K562 (cell line): ENCODE measurements around the gene ANKS1A. TPM values are rescaled to one million over a fixed set of nuclear protein-coding genes. Genes with fewer than 3 reads are reported as not detected.

Source experiments
- ATAC-seq: fragments of 200-7000 bp; cut with Tn5 transposase; 3 replicates; pipeline ENCODE4 v1.9.1; 2020; ENCODE audit warnings: moderate library complexity
- BruUV-seq: library from RNA; stranded (reverse); fragments of 400-500 nt; replicated peaks from 2 replicates; lab custom pipeline; 2021; lab: Mats Ljungman, UMichigan
- CTCF ChIA-PET: fragments of 300-600 bp; formaldehyde crosslinking; extraction: SDS; loops from one replicate; lab custom pipeline; 2021; ENCODE audit warnings: low intra/inter-chr PET ratio; lab: Yijun Ruan, JAX
- POLR2A ChIA-PET: fragments of 300-600, 350-650 bp; sonication (Branson Sonifier 250); formaldehyde crosslinking; extraction: SDS; loops from one replicate; lab custom pipeline; 2021; ENCODE audit warnings: antibody characterized with exemption, inconsistent platforms; lab: Yijun Ruan, JAX
- DNase-seq, 4 experiments: peaks; one replicate each; pipeline versions ENCODE4 v3.0.0 to v3.0.0-alpha.2; 2011 to 2018; ENCODE audit warnings: low spot score in 3 of 4, mixed read lengths in 3 of 4; ENCODE audit errors: extremely low read depth in 1 of 4
- FAIRE-seq: peaks from 2 replicates; lab custom pipeline; 2011; peaks lifted over from hg19 to GRCh38; lab: Jason Lieb, UNC
- H2AFZ ChIP-seq: 2 replicates; pipeline ENCODE4 v1.6.0; 2011; ENCODE audit warnings: low read depth, low read length, control low read depth, inconsistent platforms
- H3K27ac ChIP-seq: fragments of 200-600 bp; 3 replicates; pipeline ENCODE4 v1.8.0; 2011; ENCODE audit warnings: low read depth, mild to moderate bottlenecking, control low read depth, inconsistent platforms, low read length, moderate library complexity, mixed read lengths; ENCODE audit errors: extremely low read depth
- H3K27me3 ChIP-seq, 2 experiments: fragments of 300-600 bp in 1 of 2; 2 replicates in 1 of 2; 3 replicates in 1 of 2; pipeline versions ENCODE4 v1.6.0 to v1.8.0; 2011; ENCODE audit warnings: inconsistent platforms in 2 of 2, low read length in 2 of 2, mild to moderate bottlenecking in 1 of 2, mixed read lengths in 1 of 2, moderate library complexity in 1 of 2; ENCODE audit not compliant: control insufficient read depth in 2 of 2, insufficient read depth in 2 of 2
- H3K36me3 ChIP-seq: fragments of 300-600 bp; 3 replicates; pipeline ENCODE4 v1.8.0; 2011; ENCODE audit warnings: mild to moderate bottlenecking, low read length, inconsistent platforms; ENCODE audit not compliant: control insufficient read depth, insufficient read depth
- H3K4me1 ChIP-seq, 2 experiments: fragments of 200-600 bp in 1 of 2; replicated peaks in 1 of 2; 2 replicates in 1 of 2; 3 replicates in 1 of 2; pipeline versions ENCODE4 v1.5.1 to v1.8.0; 2011; ENCODE audit warnings: inconsistent platforms in 2 of 2, low read length in 2 of 2, mild to moderate bottlenecking in 1 of 2, mixed read lengths in 1 of 2, moderate library complexity in 1 of 2; ENCODE audit not compliant: control insufficient read depth in 2 of 2, insufficient read depth in 2 of 2
- H3K4me2 ChIP-seq: 2 replicates; pipeline ENCODE4 v1.6.1; 2011; ENCODE audit warnings: low read length, control low read depth, inconsistent platforms, mixed read lengths; ENCODE audit not compliant: insufficient read depth
- H3K4me3 ChIP-seq: fragments of 200-600 bp; sonication (generic), shearing (Covaris generic); 2 replicates; pipeline ENCODE4 v1.5.1; 2016; ENCODE audit warnings: control low read depth, inconsistent platforms
- H3K79me2 ChIP-seq: fragments of 200-600 bp; 3 replicates; pipeline ENCODE4 v1.8.0; 2011; ENCODE audit warnings: low read length, inconsistent platforms; ENCODE audit not compliant: control insufficient read depth, insufficient read depth
- H3K9ac ChIP-seq, 2 experiments: 2 replicates each; pipeline versions ENCODE4 v1.6.0 to v1.6.1; 2011; ENCODE audit warnings: low read depth in 2 of 2, low read length in 2 of 2, control low read depth in 1 of 2, inconsistent platforms in 1 of 2, mild to moderate bottlenecking in 1 of 2, mixed read lengths in 1 of 2; ENCODE audit not compliant: insufficient read depth in 1 of 2
- H3K9me1 ChIP-seq: one replicate; pipeline ENCODE4 v1.6.0; 2011; ENCODE audit warnings: inconsistent platforms, mild to moderate bottlenecking, low read length, moderate library complexity; ENCODE audit not compliant: control insufficient read depth, insufficient read depth
- H3K9me3 ChIP-seq: replicated peaks from 2 replicates; pipeline ENCODE4 v1.5.1; 2011; ENCODE audit warnings: low read depth, low read length, inconsistent platforms; ENCODE audit not compliant: control insufficient read depth, insufficient read depth
- H4K20me1 ChIP-seq: replicated peaks from 2 replicates; pipeline ENCODE4 v1.6.1; 2011; ENCODE audit warnings: low read length, inconsistent platforms, mixed read lengths; ENCODE audit not compliant: control insufficient read depth, insufficient read depth
- C11orf30 ChIP-seq: fragments of 450-650 bp; IDR thresholded peaks from 2 replicates; pipeline ENCODE4 v1.6.1; 2016; ENCODE audit warnings: low read depth, mild to moderate bottlenecking
- EWSR1 ChIP-seq: fragments of 450-650 bp; IDR thresholded peaks from 2 replicates; pipeline ENCODE4 v1.6.1; 2018; ENCODE audit warnings: borderline replicate concordance, mild to moderate bottlenecking, low read depth, moderate library complexity; ENCODE audit not compliant: partially characterized antibody
- FOXK1 ChIP-seq: sonication (generic); formaldehyde crosslinking; IDR thresholded peaks from 2 replicates; pipeline ENCODE4 v1.8.0; 2022; ENCODE audit warnings: missing genetic modification reagents, mild to moderate bottlenecking, borderline replicate concordance
- GABPB2 ChIP-seq: fragments of 250-450 bp; sonication (Bioruptor Pico); conservative IDR thresholded peaks from 2 replicates; pipeline ENCODE4 v1.5.1; 2021; ENCODE audit warnings: mild to moderate bottlenecking
- MYNN ChIP-seq, 2 experiments: sonication (generic); formaldehyde crosslinking in 1 of 2; IDR thresholded peaks; 2 replicates each; pipeline versions ENCODE4 v1.5.0 to v1.6.1; 2016 to 2020; ENCODE audit warnings: antibody characterized with exemption in 1 of 2, missing genetic modification reagents in 1 of 2
- SMC3 ChIP-seq: conservative IDR thresholded peaks from 2 replicates; pipeline ENCODE4 v1.6.1; 2011; ENCODE audit warnings: low read depth, low read length, improper control_type of control experiment; ENCODE audit not compliant: insufficient read depth
- ZNF316 ChIP-seq: fragments of 450-650 bp; IDR thresholded peaks from 2 replicates; pipeline ENCODE4 v1.6.1; 2016
- ZNF436 ChIP-seq: fragments of 250-450, 450-650 bp; sonication (Bioruptor Pico); formaldehyde crosslinking; IDR thresholded peaks from 2 replicates; pipeline ENCODE4 v1.7.0; 2020; ENCODE audit warnings: mild to moderate bottlenecking
- WGBS: fragments of 100-300 bp; shearing (Covaris generic); methylation state at CpG from one replicate; pipeline ENCODE4 v1.1.6; 2016; ENCODE audit warnings: low coverage, mixed read lengths; ENCODE audit not compliant: insufficient coverage; ENCODE audit errors: missing lambda C conversion rate; 5-methylcytosine and 5-hydroxymethylcytosine counted together
- in situ Hi-C: fragments of 300-500 bp; cut with MboI; formaldehyde crosslinking; loops from 4 replicates; pipeline ENCODE4 v1.15.0; 2018; ENCODE audit warnings: inconsistent platforms, mixed read lengths
- intact Hi-C: fragments of 100-400 bp; cut with micrococcal nuclease; formaldehyde crosslinking; loops from 2 replicates; pipeline ENCODE4 v1.14.2; 2022
- polyA plus RNA-seq, 8 experiments: library from polyadenylated mRNA; depleted of rRNA in 4 of 8; stranded (reverse) in 5 of 8; unstranded in 3 of 8; fragments of >200 nt; fragmentation: Nextera tagmentation in 2 of 8; fragmentation: Illumina TruSeq in 1 of 8; extraction: Ambion mirVana in 2 of 8; extraction: Trizol in 1 of 8; gene quantifications; 2 replicates each; pipeline versions ENCODE4 v1.2.1 to v1.2.3, GENCODE V29; 2011 to 2014; ENCODE audit warnings: inconsistent platforms in 1 of 8, missing spikeins in 1 of 8
- total RNA-seq, 7 experiments: library from RNA; depleted of rRNA in 6 of 7; stranded (reverse); fragments of >200 nt in 6 of 7; fragmentation: Illumina TruSeq in 2 of 7; extraction: Trizol in 2 of 7; gene quantifications; 2 replicates each; pipeline versions ENCODE4 v1.2.1 to v1.2.3, GENCODE V29; 2011 to 2021; ENCODE audit warnings: low replicate concordance in 1 of 7
- TF ChIP-seq, protein P1 (sequence below): sonication (generic); formaldehyde crosslinking; IDR thresholded peaks from 2 replicates; pipeline ENCODE4 v1.8.1; 2023; ENCODE audit warnings: mild to moderate bottlenecking, missing genetic modification reagents

The ANKS1A gene
- total and polyA plus RNA-seq, 9 of the 15 experiments (the other 6 are each of a cell fraction or from before 2014, with no cell fraction given) = 1.1 to 13.8 (median 5.3) TPM

DNA sequence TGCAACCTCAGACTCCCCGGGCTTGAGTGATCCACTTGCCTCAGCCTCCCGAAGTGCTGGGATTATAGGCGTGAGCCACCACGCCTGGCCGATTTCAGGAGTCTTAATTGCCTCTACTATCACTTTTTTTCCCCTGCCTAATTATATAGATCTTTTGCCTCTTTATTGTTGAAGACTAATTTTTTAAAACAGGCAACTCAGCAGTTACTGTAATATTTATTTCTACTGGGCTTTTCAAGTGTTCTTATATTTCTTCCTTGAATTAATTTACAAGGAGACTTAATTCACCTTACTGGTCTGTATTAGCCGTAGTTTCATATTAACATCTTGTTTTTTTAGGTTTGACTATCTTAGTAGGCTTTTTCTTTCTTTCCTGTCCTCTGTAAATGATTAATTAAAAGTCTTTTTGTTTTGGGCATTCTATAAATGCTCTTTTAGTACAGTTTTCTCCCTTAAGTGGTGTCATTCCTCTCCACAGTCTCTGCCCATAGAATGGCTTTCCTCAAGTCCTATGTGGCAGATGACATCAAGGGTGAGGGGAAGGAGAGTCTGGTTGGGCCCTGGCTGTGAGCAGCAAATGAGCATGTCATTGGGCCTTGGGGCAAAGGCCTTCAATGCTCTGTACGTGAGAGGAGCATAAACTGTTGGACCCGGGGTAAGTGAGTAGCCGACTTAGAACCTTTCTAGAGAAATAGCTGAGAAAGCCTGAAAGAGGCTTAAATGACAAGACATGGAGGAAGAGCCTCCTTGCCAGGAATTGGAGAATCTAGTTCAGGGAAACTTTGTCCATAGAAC is 36.0 kb downstream of the ANKS1A start:
- Histone ChIP-seq H3K79me2 (no peaks in the 10 kb centered on the region), H3K9me3 (no peaks in the 10 kb centered on the region), H3K27me3 (no peaks in the 10 kb centered on the region), H3K4me2 (no peak overlapping the region)
- POLR2A ChIA-PET = interaction anchor here (1.3 kb wide), 1 partner anchor 12 kb away, joined by 6 read pairs; no protein-coding TSS in a partner anchor
- DNase-seq = no peak
- no TSS peak for BruUV-seq
- TF ChIP-seq EWSR1 (no peak), C11orf30 (peak; percentile 59; the same call in 1 of the 2 replicates), MYNN (IDR thresholded peaks at IDR 0.05) (no peak), MYNN (CRISPR knock-in tag; IDR thresholded peaks at IDR 0.05) (no peak), SMC3 (no peak), ZNF316 (peak; percentile 79), ZNF436 (CRISPR knock-in tag) (no peak), GABPB2 (CRISPR knock-in tag) (no peak), FOXK1 (CRISPR knock-in tag) (no peak)
- TF ChIP-seq, protein P1, sequence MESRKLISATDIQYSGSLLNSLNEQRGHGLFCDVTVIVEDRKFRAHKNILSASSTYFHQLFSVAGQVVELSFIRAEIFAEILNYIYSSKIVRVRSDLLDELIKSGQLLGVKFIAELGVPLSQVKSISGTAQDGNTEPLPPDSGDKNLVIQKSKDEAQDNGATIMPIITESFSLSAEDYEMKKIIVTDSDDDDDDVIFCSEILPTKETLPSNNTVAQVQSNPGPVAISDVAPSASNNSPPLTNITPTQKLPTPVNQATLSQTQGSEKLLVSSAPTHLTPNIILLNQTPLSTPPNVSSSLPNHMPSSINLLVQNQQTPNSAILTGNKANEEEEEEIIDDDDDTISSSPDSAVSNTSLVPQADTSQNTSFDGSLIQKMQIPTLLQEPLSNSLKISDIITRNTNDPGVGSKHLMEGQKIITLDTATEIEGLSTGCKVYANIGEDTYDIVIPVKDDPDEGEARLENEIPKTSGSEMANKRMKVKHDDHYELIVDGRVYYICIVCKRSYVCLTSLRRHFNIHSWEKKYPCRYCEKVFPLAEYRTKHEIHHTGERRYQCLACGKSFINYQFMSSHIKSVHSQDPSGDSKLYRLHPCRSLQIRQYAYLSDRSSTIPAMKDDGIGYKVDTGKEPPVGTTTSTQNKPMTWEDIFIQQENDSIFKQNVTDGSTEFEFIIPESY (CRISPR knock-in tag) = no peak
- TF ChIP-seq, all 486 proteins: peak for 2
- no peak overlapping the region for H3K9ac ChIP-seq
- CTCF ChIA-PET = no interaction called here
- no peaks in the 10 kb centered on the region for H3K36me3 ChIP-seq
- H3K4me1 ChIP-seq = no peaks in the 10 kb centered on the region
- FAIRE-seq (no peak), ATAC-seq (no peak)
- no peak overlapping the region for H3K27ac ChIP-seq
- intact Hi-C loops = no loop called here
- no peak overlapping the region for H2AFZ ChIP-seq
- H3K4me3 ChIP-seq = no peak overlapping the region
- no peaks in the 10 kb centered on the region for H3K9me1 ChIP-seq
- in situ Hi-C loops = no loop called here
- 53% methylated on average over 9 of the region's 9 CpGs for WGBS
- H4K20me1 ChIP-seq = peaks cover 12% of the 10 kb centered on the region
